ENCODE results near the gene GRIA2.

The GRIA2 gene

GRCh38 chr4:157372567-157372966, 152.0 kb downstream of the GRIA2 start:
- no peak for DNase-seq (ENCODE audit: low spot score)

GRCh38 chr4:157389741-157390140, 169.2 kb downstream of the GRIA2 start:
- no peak for DNase-seq (ENCODE audit: low spot score)

- DNase-seq (ENCODE audit: low spot score): no peak
Observed at GRCh38 chr4:157405070-157405469, 184.5 kb downstream of the GRIA2 start.

Data from kidney capillary endothelial cell (primary cell).